GM19455 (cell line): ENCODE results near the gene CD6.

Source experiments
- ATAC-seq: cut with Tn5 transposase; IDR thresholded peaks from one replicate; pipeline ENCODE4 v1.9.1; 2021; ENCODE audit not compliant: unreplicated experiment

The CD6 gene

DNA sequence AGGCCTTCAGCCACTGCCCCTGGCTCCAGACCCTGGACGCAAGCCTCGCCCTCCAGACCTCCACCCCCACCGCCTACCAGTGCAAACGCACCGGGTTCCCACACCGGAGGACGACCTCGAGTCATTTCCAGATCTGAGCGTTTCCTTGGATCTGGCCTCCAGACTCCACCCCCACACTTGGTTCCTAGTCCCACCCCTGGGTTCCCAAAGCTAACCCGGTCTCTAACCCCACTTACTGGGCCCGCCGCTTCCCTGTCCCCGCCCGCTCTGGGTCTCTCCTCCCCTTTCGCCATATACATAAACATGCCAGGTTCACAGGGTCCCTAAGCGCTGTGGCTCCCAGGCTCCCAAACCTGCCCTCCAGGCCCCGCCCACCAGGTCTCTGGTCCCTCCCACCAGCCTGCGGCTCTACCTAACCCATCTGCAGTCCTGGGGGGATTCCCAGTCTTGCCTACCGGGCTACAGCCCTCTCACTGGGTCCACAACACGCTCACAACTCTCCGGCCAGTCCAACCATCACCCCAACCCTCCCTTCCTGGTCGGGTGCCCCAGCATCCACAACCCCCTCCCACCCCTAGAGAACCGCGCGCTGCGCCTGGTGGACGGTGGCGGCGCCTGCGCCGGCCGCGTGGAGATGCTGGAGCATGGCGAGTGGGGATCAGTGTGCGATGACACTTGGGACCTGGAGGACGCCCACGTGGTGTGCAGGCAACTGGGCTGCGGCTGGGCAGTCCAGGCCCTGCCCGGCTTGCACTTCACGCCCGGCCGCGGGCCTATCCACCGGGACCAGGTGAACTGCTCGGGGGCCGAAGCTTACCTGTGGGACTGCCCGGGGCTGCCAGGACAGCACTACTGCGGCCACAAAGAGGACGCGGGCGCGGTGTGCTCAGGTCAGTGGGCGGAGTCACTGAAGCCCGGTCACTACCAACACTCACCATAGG lies 36.7 kb downstream of the CD6 start:
- no peak for ATAC-seq

- no peak for ATAC-seq
Measured at GRCh38 chr11:61008971-61009370, 37.5 kb downstream of the CD6 start.

DNA sequence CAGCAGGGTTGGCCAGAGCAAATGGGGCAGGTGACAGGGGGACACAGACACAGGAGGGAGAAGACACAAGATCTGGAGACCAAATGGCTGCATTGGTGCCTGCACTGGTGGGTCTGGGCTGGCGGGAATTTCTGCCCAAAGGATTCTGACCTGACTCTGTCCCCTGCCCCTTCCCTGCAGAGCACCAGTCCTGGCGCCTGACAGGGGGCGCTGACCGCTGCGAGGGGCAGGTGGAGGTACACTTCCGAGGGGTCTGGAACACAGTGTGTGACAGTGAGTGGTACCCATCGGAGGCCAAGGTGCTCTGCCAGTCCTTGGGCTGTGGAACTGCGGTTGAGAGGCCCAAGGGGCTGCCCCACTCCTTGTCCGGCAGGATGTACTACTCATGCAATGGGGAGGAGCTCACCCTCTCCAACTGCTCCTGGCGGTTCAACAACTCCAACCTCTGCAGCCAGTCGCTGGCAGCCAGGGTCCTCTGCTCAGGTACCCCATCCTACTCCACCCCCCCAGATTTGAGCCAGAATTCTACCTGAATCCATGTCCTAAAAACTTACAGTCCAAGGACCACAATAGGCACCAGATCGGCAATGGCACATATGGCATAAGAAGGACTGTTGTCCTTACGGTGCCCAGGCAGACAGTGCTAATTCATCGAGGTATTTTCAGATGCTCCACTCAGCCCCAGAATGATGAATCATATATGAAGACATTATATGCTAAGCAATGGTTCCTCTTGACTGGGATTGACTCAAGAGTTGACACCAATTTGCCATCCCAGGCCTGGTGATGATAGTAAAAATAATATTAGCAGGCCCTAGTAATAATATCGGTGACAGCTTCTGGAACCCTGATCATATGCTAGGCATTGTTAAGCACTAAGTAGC lies 38.2 kb downstream of the CD6 start:
- no peak for ATAC-seq

GRCh38 chr11:61010466-61011228 lies 39.2 kb downstream of the CD6 start:
- no peak for ATAC-seq

GRCh38 chr11:61011229-61011870 lies 39.9 kb downstream of the CD6 start:
- ATAC-seq, result no peak

DNA sequence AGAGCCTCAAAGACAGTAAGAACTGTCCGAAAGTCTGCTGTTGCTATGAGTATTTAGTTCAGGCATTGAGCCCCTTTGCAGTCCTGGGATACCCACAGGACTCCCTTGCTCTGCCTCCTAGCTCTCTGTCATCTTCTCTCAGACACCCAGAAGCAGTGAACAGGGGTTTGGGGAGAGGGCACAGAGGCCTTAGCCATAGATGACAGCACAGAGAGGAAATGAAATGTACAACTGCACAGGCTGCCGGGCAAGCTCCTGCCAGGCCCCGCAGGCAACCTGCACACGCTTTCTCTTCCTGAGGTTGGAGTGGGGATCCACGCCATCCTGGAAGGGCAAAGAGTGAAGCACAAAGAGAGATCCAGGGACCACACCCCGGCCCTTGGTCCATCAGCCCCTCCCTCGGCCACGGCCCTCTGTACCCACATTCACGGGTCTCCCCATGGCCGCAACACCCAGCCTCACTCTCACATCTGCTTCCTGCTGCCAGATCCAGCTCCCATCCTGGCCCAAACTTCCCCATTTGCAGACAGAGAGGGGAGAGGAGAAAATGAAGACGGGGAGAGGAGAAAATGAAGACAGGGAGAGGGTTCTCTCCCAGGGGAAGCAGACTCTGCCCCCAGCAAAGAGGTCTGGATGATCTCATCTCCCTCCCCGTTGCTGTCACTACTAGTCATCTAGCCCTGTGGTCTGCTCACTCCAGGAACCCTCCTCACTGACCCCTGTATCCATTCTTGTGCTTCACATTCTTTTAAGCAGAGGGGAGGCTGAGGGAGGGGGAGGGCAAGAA lies 40.7 kb downstream of the CD6 start:
- ATAC-seq, result no peak

DNA sequence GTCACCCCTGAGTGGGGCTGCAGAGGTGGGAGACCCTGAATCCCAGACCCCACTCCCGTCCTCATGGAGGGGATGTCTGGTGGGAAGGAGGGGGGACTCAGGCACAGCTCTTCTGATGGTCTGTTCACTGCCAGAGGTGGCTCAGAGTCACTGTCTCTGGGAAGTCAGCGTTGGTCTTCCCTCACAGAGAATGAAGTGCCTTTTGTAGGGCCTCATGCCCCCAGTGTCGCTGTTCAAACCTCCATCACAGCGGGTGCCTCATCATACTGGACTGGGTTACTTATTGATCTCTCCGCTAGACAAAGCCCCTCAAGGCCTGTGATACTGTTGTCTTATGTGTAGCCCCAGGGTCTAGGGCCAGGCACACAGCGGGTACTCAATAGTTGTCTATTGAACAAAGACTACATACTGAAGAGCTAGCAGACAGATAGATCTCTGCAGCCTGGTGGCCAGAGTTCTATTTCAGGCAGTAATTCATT lies 41.3 kb downstream of the CD6 start:
- ATAC-seq, result no peak

GRCh38 chr11:61018059-61018458 lies 46.6 kb downstream of the CD6 start:
- no peak for ATAC-seq

DNA sequence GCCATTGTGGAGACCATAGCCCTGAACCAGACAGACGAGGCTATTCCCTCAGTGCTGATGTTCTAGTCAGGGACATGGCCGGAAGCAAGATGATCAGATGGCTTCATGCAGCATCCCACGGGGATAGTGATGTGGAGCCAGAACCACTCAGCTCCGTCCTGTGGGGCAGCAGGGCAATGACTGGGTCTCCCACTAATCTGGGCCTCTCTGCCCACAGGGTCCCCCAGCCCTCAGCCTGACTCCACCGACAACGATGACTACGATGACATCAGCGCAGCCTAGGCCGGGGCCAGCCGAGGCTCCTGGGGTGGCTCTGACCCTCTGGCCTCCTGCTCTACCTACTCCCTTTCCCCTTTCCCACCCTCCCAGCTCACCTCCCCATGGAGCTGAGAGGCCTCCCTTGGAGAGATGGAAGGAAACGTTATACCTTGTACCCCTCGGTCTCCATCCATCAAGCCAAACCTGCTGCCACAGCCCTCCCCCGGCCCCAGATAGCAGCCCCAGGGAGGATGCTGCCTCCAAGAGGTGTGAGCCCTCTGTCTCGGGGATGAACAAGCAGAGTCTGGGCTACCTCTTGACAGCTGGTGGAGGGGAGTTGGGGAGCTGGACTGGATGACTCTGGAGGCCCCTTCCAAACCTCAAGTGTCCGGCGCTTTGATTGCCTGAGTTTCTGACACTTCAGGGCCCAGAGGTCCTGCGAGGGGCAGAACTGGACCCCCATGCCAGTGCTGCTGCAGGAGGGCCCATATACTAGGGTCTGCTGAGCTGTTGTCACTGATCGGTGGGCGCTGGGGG lies 47.8 kb downstream of the CD6 start:
- ATAC-seq, result no peak

- ATAC-seq, result no peak
Measured at GRCh38 chr11:61019832-61020405, 48.4 kb downstream of the CD6 start.

DNA sequence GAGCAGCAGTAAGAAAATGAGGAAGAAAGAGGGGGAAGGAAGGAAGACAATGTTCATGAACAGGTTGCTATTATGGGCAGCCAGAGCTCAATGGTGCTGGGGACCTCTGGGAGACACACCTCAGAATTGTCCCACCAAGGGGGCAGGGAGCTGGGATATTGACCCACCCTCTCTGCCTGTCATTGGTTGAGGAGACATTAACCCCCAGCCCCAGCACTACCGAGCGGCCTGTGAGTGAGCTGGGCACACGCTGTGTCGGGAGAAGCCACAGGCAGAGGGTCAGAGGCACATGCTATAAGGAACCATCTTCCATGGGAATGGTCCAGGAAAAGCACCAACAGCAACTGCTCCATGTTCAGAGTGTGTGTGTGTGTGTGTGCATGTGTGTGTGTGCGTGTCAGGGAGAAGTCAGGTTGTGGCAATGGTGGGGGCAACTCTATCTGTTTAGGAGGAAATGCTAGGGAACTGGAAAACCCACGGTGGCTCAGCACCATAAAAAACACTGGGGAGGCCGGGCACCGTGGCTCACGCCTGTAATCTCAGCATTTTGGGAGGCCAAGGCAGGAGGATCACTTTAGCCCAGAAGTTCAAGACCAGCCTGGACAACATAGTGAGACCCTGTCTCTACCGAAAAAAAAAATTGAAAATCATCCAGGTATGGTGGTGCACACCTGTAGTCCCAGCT lies 49.2 kb downstream of the CD6 start:
- no peak for ATAC-seq

DNA sequence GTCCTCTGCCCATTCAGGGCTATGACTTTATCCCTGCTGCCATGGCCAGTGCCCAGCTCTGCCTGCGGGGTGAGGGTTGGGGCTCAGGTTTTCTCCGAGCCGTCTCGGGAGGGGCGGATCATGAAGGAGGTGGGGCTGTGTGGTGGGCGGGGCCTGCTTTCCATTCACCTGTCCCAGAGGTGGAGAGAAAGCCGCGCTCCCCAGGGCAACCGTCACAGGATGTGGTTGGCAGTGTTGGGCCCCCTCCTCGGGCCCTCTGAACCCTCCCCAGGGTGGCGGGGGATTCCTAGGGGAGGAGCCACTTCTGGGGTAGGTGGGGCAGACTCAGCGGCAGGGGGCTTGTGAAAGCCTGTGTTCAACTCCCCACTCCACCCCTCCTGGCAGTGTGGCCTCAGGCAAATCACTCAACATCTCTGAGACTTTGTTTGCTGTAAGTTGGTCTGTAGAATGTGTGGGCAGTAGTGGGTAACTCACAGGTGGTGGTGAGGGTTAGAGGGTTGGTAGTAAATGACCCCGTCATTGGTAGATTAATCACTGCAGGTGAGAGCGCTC lies 50.3 kb downstream of the CD6 start:
- ATAC-seq, result no peak

- ATAC-seq, result no peak
Measured at GRCh38 chr11:61022311-61023085, 51.0 kb downstream of the CD6 start.

DNA sequence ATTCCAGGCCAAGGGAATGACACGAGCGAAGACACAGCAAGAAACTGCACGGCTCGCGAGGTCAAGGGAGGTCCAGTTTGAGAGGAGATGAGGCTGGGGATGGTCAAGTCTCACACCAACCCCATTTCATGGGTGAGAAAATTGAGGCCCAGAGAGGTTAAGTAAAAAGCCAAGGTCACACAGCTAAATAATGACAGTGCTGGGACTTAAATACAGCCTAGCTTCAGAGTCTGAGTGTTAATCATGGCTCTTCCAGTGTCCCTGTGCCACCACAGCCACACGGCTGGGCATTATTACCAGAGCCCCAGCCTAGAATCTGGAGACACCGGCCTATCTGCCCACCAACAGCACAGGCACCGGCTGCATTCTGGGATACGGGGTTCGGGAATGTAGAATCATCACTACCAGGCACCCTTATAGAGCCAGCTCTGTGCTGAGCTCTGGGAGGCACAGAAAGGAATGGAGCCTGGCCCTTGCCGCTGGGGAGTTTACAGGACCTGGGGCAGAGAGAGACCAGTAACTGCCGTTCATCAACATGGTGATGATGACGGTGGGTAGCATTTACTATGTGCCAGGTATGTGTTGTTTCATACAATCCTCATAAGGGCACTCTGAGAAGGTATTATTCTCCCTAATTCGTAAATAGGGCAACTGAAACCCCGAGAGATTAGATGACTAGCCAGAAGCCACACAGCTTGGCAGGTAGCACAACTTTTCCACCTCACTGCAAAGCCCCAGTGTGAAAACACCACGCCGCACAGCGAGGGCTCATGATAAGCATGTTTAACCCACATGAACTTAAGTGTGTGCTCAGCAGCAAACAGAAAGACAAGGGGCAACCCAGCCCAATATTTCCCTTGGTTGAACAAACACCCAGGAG lies 51.8 kb downstream of the CD6 start:
- ATAC-seq, result no peak

DNA sequence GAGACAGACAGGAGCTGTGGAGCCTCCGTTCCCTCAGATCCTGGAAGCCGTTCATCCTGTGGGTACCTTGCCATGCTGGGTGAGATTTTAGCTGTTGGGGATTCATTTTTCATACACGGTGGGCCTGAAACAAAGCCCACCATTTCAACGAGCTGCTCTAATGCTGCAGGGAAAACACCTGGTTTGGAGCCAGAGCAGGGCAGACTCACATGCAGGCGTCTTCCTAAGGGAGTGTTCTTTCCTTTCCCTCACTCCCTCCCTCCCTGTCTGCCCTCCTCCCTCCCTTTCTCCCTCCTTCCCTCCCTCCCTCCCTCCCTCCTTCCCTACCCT lies 52.5 kb downstream of the CD6 start:
- ATAC-seq, result no peak
